ENCODE data around the gene PIM1.
"Not testable (repeated sequence)": the region's sequence is repeated elsewhere in the genome, so short reads cannot be mapped to it uniquely, and the experiment has no call there.

The PIM1 gene

GRCh38 chr6:37188962-37189510 lies 19.1 kb downstream of the PIM1 start:
- DNase-seq (ENCODE audit: low spot score): no peak

DNA sequence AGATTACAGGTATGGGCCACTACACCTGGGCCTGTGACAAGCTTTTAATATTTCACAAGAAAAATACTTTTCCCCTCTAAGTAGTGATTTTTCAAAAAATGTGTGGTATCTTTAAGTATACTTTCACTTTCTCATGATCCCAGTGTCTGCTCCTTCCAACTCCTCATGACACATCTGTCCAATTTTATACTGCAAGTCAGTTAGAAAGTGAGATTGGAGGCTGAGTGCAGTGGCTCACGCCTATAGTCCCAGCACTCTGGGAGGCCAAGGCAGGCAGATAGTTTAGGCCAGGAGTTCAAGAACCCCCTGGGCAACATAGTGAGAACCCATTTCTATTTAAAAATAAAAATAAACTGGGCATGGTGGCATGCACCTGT lies 20.2 kb downstream of the PIM1 start:
- DNase-seq (ENCODE audit: low spot score): no peak

DNA sequence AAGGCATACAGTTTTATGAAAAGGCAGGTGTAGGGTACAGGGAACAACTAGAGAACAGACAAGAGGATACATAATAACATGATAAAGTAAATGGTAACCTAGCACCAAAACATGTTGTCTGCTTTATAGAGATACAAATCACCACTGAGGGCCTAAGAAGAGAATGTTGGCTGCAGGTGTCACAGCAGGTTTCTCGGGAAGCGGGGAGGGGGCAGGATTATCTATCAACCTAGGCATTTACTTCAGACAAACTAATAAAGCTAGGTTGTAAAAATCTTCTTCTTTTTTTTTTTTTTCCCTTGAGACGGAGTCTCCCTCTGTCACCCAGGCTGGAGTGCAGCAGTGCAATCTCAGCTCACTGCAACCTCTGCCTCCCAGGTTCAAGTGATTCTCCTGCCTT lies 22.7 kb downstream of the PIM1 start:
- DNase-seq (ENCODE audit: low spot score): no peak

DNA sequence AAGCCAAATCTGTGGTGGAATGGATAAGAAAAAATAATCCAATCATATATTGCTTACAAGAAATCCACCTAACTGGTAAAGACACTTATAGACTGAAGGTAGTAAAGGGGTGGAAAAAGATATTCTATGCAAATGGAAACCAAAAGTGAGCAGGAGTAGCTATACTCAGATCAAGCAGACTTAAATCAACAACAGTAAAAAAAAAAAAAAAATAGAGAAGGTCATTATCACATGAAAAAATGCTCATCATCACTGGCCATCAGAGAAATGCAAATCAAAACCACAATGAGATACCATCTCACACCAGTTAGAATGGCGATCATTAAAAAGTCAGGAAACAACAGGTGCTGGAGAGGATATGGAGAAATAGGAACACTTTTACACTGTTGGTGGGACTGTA lies 24.9 kb downstream of the PIM1 start:
- not testable (repeated sequence) for DNase-seq (ENCODE audit: low spot score)

DNA sequence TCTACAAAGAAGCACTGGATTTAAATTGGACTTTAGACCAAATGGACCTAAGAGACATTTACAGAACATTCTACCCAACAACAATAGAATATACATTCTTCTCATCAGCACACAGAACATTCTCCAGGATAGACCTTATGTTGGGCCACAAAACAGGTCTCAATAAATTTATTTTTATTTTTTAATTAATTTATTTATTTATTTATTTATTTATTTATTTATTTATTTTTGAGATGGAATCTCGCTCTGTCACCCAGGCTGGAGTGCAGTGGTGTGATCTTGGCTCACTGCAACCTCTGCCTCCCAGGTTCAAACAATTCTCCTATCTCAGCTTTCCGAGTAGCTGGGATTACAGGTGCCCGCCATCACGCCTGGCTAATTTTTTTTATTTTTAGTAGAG lies 26.5 kb downstream of the PIM1 start:
- DNase-seq (ENCODE audit: low spot score): not testable (repeated sequence)

GRCh38 chr6:37200085-37200484 lies 30.1 kb downstream of the PIM1 start:
- DNase-seq (ENCODE audit: low spot score): no peak

GRCh38 chr6:37201726-37202125 lies 31.8 kb downstream of the PIM1 start:
- no peak for DNase-seq (ENCODE audit: low spot score)

GRCh38 chr6:37202788-37203491 lies 33.0 kb downstream of the PIM1 start:
- DNase-seq (ENCODE audit: low spot score): no peak

- DNase-seq (ENCODE audit: low spot score): no peak
These were observed 34.2 kb downstream of the PIM1 start for GRCh38 chr6:37204014-37204751.

DNA sequence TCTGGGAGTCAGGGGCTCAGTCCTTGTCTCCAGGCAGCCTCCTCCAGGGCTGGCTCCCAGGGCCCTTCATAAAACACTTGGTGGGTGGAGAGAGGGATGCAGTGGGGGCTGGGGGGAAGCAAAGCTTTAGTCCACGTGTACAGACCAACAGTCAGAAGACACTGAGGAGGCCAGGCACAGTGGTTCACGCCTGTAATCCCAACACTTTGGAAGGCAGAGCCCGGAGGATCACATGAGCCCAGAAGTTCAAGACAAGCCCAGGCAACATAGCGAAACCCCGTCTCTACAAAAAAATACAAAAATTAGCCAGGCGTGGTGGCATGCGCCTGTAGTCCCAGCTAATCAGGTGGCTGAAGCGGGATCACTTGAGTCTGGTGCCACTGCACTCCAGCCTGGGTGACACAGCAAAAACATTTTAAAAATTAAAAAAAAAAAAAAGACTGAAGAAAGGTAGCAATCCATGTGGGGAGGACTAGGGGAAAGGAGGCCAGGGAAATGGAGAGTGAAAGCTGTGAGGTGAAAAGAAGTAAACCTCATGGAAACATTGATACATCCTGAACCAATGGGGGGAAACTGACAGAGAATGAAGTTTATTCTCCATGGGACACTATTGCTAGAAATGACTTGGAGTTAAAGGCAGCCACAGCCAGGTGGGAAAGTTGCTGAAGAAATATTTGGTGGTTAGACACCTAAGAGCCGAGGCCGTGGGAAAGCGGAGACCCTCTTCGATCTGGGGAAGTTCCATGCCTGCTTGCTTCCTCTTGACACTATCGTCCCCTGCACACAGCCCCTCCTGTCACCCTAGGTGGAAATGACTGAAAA lies 35.4 kb downstream of the PIM1 start:
- DNase-seq (ENCODE audit: low spot score): no peak

DNA sequence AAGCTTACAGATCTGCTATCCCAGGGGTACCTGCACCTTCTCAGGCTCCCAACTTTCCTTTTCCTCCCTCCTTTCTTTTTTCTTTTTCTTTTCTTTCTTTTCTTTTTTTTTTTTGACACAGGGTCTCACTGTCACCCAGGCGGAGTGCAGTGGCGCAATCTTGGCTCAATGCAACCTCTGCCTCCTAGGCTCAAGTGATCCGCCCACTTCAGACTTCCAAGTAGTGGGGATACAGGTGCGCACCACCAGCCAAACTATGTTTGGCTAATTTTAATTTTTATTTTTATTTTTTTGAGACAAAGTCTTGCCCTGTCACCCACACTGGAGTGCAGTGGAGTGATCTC lies 36.0 kb downstream of the PIM1 start:
- DNase-seq (ENCODE audit: low spot score): no peak

DNA sequence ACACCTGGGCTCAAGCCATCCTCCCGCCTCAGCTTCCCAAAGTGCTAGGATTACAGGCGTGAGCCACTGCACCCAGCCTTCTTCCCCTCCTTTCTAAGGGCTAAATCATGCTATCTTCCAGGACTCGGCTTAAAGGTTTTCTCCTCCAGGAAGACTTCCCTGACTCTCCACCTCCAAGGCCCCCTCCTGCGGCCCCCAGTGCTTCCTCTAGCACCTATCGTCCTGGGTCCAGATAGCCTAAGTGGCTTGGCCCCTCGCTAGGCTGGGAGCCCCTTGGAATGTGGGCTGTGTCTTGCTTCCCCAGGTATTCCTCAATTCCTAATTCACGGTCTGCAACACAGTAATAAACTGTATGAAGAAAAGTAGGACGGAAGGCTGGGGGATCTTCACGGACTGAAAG lies 36.7 kb downstream of the PIM1 start:
- DNase-seq (ENCODE audit: low spot score): no peak

- peak; percentile 69 for DNase-seq (ENCODE audit: low spot score)
These were observed 38.0 kb downstream of the PIM1 start for GRCh38 chr6:37207903-37208456.

- no peak for DNase-seq (ENCODE audit: low spot score)
These were observed 38.8 kb downstream of the PIM1 start for GRCh38 chr6:37208793-37209192.

GRCh38 chr6:37209461-37210205 lies 39.7 kb downstream of the PIM1 start:
- no peak for DNase-seq (ENCODE audit: low spot score)

GRCh38 chr6:37210313-37210968 lies 40.5 kb downstream of the PIM1 start:
- DNase-seq (ENCODE audit: low spot score): peak; percentile 74

DNA sequence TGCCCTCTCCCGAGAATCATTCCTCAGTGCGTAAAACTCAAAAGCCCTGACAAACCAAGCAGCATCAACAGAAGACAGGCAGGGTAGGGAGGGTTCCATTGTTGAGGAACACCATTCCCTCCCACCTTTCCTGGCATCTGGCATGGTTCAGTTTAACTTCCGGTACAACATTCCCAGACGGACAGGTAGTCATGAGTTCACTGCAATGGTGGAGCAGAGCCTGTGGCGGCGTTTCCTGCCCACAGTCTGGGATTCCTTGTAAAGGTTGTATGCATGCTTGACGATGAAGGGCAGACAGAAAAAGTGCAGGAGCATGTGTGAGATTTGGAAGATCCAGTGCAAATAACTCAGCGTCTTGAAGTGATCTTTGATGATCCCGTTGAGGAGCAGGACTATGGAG lies 42.3 kb downstream of the PIM1 start:
- no peak for DNase-seq (ENCODE audit: low spot score)

DNA sequence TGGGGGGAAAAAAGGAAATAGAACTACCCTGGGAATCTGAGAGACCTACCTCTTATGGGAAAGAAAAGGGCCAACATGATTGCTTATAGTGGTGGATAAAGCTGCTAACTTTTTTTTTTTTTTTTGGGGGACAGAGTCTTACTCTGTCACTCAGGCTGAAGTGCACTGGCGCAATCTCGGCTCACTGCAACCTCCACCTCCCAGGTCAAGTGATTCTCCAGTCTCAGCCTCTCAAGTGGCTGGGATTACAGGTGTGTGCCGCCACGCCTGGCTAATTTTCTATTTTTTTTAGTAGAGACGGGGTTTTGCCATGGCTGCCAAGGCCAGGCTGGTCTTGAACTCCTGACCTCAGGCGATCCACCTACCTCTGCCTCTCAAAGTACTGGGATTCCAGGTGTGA lies 48.1 kb downstream of the PIM1 start:
- DNase-seq (ENCODE audit: low spot score): no peak

DNA sequence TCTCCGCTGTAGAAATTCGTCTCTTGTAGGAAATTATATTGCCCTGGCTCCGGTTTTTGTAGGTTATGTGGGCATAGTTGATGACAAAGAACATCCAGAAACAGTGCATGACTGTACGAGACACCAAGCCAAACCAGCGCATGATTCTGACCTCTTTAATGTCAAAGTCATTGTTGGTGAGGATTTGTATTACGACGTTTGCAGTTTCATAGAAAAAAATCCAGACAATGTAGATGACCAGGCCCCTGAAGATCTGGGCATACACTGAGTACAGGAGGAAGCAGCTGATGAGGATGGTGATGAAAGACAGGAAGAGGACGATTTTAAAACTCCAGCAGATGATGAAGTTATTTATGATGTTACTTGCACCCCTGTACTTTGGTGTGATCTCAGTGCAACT lies 48.6 kb downstream of the PIM1 start:
- DNase-seq (ENCODE audit: low spot score): no peak

DNA sequence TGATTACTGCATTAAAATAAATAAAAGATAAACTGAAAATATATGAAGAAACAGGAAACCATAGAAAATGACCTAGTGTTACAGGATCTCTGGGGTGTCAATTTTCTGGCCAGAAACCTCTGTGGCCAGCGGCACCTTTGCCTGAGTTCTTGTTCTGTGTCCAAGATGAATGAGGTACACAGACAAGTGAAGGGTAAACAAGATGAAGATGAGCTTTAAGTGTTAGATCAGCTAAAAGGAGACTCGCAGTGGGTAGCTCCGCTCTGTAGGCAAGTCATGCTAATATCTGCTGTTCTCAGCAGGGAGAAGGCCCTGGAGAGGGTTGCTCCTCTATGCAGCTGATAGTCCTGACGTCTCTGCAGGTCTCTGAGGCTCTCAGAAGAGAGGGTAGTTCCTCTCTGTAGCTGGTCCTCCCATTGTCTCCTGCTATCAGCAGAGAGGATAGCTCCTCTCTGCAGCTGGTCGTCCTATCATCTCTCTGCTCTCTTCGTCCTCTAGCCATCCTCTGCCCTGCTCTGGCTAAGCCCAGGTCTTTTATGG lies 51.7 kb downstream of the PIM1 start:
- no peak for DNase-seq (ENCODE audit: low spot score)

All from hepatic stellate cell (primary cell).